Measurements from ENCODE around the gene CCDC88C. TPM values are rescaled to one million over a fixed set of nuclear protein-coding genes. Genes with fewer than 3 reads are reported as not detected.
A peak's percentile ranks its signal among the peaks of the same experiment; 100 is the strongest.
"Not testable (repeated sequence)": the region's sequence is repeated elsewhere in the genome, so short reads cannot be mapped to it uniquely, and the experiment has no call there.

Gene CCDC88C
- total RNA-seq, 1 donor: 77.3 TPM

DNA sequence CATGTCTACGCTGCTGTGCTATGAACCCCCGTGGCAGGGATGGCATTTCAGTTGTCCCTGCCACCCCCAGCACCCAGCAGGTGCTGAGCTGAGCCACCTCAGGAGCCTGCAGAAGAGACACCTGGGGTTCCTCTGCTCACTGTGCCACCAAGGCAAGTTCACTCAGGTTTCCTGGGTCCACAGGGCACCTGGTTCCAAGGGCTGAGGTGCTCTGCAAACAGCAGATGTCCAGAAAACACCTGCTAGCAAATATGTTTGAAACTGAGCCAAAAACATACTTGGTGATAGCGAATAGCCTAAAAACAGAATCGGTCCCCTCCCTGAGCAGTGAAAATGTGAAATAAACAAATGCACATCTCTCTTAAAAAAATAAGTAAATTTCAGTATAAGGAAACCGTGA lies 137.5 kb downstream of the CCDC88C start:
- DNase-seq (ENCODE audit: low read depth in 2 of 3, low spot score in 2 of 3): no peak

DNA sequence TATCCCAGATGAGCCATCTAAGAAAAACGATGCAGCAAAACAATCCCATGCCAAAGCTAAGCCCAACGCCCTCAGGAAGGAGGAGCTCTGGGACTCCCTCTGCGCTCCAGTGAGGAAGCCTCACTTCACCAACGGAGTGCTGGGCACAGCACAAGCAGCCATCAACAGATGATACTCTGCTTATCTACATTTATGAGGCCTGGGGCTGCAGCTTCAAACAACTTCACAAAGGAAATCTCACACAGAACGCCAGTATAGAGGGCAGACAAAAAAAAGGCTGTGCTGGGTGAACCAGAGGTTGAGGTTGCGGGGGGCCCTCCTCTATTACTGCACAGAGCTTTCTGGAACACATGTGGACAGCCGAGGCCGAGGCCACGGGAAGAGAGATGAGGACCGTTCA lies 138.3 kb downstream of the CCDC88C start:
- DNase-seq (ENCODE audit: low read depth in 2 of 3, low spot score in 2 of 3): no peak

GRCh38 chr14:91278383-91278715 lies 139.3 kb downstream of the CCDC88C start:
- DNase-seq (ENCODE audit: low read depth in 2 of 3, low spot score in 2 of 3): no peak

- DNase-seq (ENCODE audit: low read depth in 2 of 3, low spot score in 2 of 3): no peak
Observed at GRCh38 chr14:91277546-91278382, 139.9 kb downstream of the CCDC88C start.

- DNase-seq (ENCODE audit: low read depth in 2 of 3, low spot score in 2 of 3): no peak
Observed at GRCh38 chr14:91274796-91275195, 142.8 kb downstream of the CCDC88C start.

DNA sequence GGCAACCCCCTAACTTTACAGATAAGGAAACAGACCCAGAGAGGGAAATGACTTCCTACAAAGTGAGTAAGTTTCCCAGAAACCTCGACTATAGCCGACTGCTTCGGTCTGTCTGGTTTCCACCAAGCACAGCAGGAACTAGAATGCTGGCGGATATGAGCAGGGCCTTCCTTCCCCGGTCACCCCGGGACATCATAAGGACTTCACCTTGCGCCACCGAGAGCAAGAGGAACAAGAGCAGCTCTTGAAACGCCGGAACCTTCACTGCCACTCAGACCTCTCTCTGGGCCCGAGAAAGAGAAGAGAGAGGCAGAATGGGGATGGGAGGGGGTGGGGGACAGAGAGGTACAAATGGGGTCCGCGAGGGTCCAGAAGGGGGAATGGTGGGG lies 143.7 kb downstream of the CCDC88C start:
- no peak for DNase-seq (ENCODE audit: low read depth in 2 of 3, low spot score in 2 of 3)

GRCh38 chr14:91273273-91273884 lies 144.2 kb downstream of the CCDC88C start:
- no peak for DNase-seq (ENCODE audit: low read depth in 2 of 3, low spot score in 2 of 3)

DNA sequence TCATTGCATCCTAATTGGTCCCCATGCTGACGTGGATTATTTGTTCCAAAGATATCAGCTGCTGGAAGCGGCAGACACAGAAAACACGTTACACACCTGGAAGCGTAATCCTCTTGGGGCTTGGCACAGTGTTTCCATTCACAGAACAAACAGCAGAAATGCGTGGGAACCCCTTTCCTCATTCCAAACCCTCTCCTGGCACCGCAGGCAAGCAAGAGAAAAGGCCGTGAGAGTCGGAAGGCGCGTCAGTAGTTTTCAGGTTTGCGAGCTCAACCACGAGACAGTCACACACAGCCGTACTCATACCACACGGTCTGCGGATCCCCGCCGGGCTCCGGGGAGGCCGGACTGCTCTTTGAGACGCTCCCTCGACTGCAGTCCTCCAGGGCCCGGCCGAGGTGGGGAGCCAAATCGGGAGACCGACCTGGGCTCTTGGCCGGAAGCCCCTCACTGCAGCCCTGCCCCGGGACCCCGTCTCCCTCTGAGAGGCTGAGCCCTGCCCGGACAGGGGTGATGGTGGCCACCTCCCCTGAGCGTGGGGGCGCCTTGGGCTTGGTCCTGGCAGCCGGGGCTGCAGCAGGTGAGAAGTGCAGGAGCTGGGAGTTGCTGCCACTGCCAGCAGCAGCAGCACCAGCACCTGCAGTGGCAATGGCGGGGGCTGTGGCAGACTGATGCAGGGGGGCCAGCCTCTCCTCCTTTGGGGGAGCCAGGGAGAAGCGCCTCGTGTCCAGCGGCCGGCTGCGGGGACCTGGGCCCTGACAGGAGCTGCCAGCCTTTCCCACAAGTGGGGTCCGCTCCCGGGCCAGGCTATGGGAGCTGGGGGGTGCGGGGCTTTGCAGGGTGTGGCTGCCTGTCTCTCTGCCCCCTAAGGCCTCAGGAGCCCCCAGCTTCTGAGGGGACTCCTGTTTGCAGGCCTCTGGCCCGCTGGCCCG lies 145.0 kb downstream of the CCDC88C start:
- DNase-seq (ENCODE audit: low read depth in 2 of 3, low spot score in 2 of 3): no peak

DNA sequence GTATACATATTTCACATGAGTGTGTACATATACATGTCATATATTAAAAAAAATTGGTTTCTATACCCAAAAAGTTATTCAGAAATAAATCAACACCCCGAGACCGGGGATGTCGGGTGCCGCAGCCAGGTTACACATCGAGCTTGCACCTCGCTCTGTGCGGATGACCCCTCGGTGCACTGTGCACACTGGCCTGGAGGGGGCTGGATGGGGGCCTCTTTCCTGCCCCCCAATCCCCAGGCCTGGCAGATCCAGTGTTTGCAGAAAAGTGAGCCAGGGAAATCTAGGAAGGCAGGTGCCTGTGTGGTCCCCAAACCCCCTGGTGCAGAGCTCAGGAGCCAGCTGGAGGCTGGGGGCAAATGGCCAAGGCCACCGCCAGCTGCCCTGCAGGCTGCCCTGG lies 146.0 kb downstream of the CCDC88C start:
- no peak for DNase-seq (ENCODE audit: low read depth in 2 of 3, low spot score in 2 of 3)

DNA sequence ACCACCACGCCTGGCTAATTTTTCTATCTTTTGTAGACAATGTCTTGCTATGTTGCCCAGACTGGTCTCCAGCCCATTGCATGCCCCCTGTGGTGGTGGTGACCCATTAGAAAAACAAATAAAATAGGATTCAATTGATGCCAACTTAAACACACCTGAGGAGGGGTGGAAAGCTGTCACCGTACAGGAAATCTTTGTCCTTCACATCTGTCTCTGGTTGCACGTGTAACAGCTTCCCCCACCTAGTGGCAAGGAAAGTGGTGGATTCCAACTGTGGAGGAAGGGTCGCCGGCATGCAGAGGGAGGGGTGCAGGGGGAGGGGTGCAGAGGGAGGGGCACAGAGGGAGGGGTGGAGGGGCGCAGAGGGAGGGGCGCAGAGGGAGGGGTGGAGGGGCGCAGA lies 147.0 kb downstream of the CCDC88C start:
- DNase-seq (ENCODE audit: low read depth in 2 of 3, low spot score in 2 of 3): no peak

DNA sequence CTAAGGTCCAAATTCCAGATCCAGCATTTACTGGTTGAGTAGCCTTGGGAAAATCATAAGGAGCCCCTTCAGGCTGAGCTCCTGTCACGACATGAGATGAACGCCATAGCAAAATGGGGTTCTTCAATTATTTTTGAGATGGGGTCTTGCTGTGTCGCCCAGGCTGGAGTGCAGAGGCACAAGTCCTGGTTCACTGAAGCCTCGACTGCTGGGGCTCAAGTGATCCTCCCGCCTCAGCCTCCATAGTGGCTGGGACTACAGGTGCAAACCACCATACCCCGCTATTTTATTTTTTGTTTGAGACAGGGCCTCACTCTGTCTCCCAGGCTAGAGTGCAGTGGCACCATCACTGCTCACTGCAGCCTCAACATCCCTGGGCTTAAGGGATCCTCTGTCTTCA lies 147.4 kb downstream of the CCDC88C start:
- DNase-seq (ENCODE audit: low read depth in 2 of 3, low spot score in 2 of 3): no peak

DNA sequence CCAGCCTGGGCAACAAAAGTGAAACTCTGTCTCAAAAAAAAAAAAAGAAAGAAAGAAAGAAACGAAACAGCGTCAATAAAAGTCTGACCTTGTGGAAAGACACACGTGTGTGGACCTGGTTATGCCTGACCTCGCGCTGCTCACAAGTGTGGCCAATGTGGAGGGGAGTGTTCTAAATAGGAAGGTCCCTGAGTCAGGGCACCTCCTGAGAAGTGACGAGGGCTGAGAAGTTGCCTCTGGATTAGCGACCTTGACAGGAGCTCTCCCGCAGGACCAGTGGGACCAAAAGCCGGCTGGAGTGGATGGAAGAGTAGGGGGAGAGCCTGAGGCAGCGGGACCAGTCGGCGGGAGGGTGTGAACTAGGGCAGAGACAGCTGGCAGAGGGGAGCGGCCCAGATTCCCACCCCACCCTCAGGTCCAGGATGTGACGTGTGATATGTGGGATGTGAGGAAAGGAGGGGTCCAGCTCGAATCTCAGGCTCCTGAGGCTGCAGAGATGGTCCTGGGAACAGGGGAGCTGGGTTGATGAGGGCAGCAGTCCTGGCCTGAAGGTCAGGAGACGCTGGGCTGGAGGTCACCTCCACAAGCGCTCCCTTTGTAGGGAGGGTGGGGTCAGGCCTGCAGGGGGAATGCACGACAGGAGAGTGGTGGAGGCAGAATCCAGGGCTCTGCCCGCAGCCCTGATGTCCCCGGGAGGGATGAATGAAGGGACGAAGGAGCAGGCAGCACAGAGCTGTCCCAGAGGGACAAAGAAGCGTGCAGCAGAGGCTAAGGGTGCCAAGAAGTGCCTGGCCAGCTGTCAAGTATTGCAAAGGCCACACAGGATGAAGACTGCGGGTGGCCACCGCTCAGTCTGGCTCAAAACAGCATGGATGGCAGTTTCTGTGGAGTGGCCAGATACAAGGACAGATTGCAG lies 148.3 kb downstream of the CCDC88C start:
- DNase-seq (ENCODE audit: low read depth in 2 of 3, low spot score in 2 of 3): no peak

GRCh38 chr14:91267965-91268437 lies 149.6 kb downstream of the CCDC88C start:
- no peak for DNase-seq (ENCODE audit: low read depth in 2 of 3, low spot score in 2 of 3)

DNA sequence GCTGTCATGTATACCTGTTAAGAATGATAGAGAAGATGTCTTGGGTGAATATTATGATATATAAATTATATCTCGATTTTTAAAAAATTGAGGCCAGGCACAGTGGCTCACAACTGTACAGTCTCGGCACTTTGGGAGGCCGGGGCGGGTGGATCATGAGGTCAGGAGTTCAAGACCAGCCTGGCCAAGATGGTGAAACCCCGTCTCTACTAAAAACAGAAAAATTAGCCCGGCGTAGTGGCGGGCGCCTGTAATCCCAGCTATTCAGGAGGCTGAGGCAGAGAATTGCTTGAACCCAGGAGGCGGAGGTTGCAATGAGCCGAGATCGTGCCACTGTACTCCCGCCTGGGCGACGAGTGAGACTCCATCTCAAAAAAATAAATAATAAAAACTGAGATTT lies 151.3 kb downstream of the CCDC88C start:
- not testable (repeated sequence) for DNase-seq (ENCODE audit: low read depth in 2 of 3, low spot score in 2 of 3)

GRCh38 chr14:91265404-91265803 lies 152.2 kb downstream of the CCDC88C start:
- DNase-seq (ENCODE audit: low read depth in 2 of 3, low spot score in 2 of 3): no peak

DNA sequence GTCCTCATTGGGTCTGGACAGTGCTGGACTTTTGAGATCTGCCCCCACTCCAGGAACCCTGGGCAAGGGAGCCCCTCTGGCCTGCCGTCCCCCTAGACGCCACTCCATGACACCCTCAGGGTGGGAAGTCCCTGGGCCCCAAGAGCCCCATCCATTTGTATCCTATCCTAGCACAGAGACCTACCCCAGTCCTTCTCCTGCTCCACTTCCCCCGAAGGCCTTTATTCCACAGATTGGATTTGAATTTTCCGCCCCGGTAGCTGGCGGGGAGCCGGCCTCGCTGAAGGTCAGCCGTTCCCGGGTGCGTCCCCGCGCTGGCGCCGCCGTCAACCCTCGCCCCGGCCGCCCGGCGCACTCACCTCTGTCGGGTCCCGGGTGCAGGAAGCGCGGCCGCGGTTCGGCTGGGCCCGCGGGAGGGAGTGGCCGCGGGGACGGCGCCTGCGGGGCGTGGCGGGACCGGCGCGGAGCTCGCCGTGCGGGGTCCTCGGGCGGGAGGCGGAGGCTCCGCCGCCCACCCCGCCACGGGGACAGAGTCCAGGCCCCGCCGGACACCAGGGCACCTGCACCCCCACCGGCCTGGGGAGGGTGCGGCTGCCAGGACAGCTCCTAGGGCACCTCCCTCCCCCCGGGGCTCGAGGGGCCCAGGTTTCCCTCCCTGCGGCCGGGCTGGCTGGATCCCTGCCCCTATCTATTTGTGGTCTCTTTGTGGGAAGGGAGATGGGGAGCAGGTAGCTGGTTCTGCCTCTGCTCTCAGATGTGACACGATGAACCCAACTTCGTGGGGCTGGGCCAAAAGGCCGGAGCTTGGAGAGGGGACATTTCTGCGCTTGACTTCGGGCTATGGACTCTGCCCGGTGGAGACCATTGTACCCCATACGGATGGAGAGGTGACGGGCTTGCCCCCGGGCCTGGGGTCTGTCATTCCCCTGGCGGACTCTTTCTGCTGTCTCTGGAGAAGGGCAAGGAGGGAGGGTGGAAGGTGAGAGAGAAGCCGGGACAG lies 153.2 kb downstream of the CCDC88C start:
- DNase-seq (ENCODE audit: low read depth in 2 of 3, low spot score in 2 of 3): no peak

- DNase-seq (ENCODE audit: low read depth in 2 of 3, low spot score in 2 of 3): no peak
Observed at GRCh38 chr14:91263329-91263728, 154.3 kb downstream of the CCDC88C start.

- DNase-seq (ENCODE audit: low read depth in 2 of 3, low spot score in 2 of 3): no peak
Observed at GRCh38 chr14:91261986-91262549, 155.6 kb downstream of the CCDC88C start.

- peak in 2 of 3 donors; percentile 54 to 88 for DNase-seq (ENCODE audit: low read depth in 2 of 3, low spot score in 2 of 3)
Observed at GRCh38 chr14:91261115-91261514, 156.5 kb downstream of the CCDC88C start.

Data from hematopoietic multipotent progenitor cell (in vitro differentiated cells).